IPS-20b (cell line): ENCODE measurements around the gene MMEL1.

Source experiments
- H3K27ac ChIP-seq: one replicate; pipeline ENCODE4 v1.5.1; 2013; ENCODE audit warnings: low read length
- H3K27me3 ChIP-seq: 2 replicates; pipeline ENCODE4 v1.6.1; 2013; ENCODE audit warnings: mild to moderate bottlenecking, low read length, inconsistent platforms; ENCODE audit not compliant: insufficient read depth
- H3K36me3 ChIP-seq: 2 replicates; pipeline ENCODE4 v1.6.1; 2013; ENCODE audit warnings: low read depth, mild to moderate bottlenecking, inconsistent platforms, low read length, moderate library complexity; ENCODE audit not compliant: insufficient read depth
- H3K4me1 ChIP-seq: 2 replicates; pipeline ENCODE4 v1.6.1; 2013; ENCODE audit warnings: mild to moderate bottlenecking, control low read depth, inconsistent platforms, low read length, moderate library complexity; ENCODE audit not compliant: insufficient read depth
- H3K4me3 ChIP-seq: 2 replicates; pipeline ENCODE4 v1.5.1; 2013; ENCODE audit warnings: mild to moderate bottlenecking, low read length, inconsistent platforms
- H3K9ac ChIP-seq: 2 replicates; pipeline ENCODE4 v1.6.1; 2013; ENCODE audit warnings: low read depth, mild to moderate bottlenecking, inconsistent platforms, low read length, moderate library complexity
- H3K9me3 ChIP-seq: 2 replicates; pipeline ENCODE4 v1.6.1; 2013; ENCODE audit warnings: mild to moderate bottlenecking, low read depth, low read length, inconsistent platforms; ENCODE audit not compliant: insufficient read depth

The MMEL1 gene

DNA sequence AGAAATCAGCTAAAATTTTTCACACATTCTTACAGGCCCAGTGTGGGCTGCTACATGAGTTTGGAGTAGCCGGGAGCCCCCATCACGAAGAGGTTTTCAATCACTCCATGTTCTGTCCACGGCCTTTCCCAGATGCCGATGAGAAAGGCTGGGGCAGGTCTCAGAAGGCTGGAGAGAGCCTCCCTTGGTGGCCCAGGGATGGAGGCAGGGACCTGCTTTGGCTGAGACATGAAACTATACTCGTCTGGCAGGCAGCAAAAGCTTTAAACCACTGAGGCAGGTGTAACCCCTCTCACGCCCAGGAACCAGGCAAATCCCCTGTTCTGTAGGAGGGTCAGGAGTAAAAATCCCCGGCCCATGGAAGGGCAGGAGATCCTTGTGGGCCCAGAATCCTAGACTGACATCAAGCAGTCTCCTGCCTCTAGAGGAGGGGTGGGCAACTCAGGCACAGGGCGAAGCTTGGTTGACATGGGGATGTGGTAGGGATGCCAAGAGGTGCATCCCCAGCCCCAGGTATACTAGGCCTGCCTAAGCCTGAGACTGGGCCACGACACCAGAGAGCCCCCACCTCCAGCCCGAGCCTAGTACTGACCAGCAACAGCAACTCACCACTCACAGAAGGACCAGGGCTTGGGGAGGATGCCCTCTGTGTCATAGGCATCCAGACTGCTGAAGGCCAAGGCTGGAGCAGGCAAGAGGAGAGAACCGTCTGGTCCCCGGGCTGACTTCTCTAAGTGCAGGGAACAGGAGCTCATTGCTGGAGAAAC is 9.1 kb downstream of the MMEL1 start:
- Histone ChIP-seq H3K9me3 (peaks cover 11% of the 10 kb centered on the region), H3K4me1 (no peaks in the 10 kb centered on the region), H3K27me3 (peaks cover 34% of the 10 kb centered on the region), H3K4me3 (no peak overlapping the region), H3K36me3 (no peaks in the 10 kb centered on the region), H3K9ac (no peak overlapping the region), H3K27ac (no peak overlapping the region)

DNA sequence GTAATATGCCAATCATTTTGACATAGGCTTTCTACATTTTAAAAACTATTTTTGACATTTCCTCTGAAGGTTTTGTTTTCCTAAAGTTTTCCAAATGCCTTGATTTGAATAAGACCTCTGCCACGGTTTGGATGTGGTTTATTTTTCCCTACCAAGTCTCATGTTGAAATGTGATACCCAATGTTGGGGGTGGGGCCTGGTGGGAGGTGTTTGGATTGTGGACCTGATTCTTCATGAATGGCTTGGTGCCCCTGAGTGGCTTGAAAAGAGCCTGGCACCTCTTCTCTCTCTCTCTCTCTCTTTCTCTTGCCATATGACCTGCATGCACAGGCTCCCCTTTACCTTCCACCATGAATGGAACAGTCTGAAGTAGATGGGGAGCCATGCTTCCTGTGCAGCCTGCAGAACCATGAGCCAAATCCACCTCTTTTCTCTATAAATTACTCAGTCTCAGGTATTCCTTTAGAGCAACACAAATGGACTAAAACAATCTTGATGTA is 14.8 kb downstream of the MMEL1 start:
- H3K36me3 ChIP-seq = no peaks in the 10 kb centered on the region
- no peaks in the 10 kb centered on the region for H3K4me1 ChIP-seq
- peaks cover 11% of the 10 kb centered on the region for H3K9me3 ChIP-seq
- no peak overlapping the region for H3K9ac ChIP-seq
- no peak overlapping the region for H3K27ac ChIP-seq
- no peak overlapping the region for H3K4me3 ChIP-seq
- H3K27me3 ChIP-seq = no peaks in the 10 kb centered on the region

DNA sequence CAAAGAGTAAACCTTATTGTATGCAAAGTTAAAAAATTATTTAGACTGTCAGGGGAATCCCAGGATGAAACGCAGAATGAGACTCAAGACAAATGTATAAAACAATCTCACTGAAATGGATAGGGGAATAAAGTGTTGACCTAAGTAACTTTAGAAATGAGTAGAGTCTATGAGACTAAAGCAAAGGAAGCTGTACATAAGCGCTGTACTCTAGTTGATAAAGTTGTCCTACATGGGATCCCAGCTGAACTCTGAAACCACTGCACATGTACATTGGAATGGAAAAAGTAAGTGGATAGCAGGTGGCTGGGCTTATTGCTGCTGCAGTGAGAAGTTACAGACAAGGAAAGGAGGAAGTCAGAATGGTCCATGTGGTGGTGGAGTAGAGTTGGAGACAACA is 18.7 kb downstream of the MMEL1 start:
- no peaks in the 10 kb centered on the region for H3K36me3 ChIP-seq
- H3K4me3 ChIP-seq = no peak overlapping the region
- H3K27me3 ChIP-seq = peaks cover 6% of the 10 kb centered on the region; the same call in 1 of the 2 replicates
- no peak overlapping the region for H3K27ac ChIP-seq
- H3K9me3 ChIP-seq = no peaks in the 10 kb centered on the region; the same call in none of the 2 replicates
- no peaks in the 10 kb centered on the region; the same call in 1 of the 2 replicates for H3K4me1 ChIP-seq
- H3K9ac ChIP-seq = no peak overlapping the region

DNA sequence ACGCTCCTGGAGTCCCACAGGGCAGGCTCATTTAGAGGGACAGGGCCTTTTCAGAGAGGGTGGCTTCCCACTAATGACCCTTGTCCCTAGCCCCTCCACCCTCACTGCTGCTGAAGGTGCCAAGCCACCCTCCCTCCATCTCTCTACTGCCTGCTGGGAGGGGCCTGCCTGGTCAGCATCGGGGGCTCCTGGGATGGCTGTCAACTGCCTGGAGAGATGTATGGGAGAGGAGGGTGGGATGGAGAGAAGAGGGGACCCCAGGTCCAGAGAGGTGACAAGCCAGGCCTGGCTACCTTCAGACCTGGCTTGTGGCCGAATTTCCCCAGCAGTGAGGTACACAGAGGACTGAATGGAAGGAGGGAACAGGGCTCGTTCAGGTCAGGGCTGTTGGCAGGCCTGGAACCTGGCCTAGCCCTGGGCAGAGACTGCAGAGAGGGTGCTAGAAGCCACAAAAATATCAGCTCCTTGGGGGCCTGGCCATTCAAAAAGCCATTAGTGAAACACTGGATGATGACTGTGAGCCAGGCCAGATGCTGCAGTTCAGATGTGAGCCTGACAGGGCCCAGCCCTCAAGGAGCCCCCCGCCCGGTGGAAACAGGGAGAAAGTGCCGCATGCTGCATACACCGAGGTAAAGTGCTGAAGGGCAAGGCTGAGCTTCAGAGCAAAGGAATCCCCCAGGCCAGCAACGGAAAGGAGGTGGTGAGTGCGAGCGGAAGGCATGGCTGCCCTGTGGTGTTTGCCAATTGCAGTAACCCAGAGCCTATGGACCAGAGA is 20.0 kb downstream of the MMEL1 start:
- no peaks in the 10 kb centered on the region; the same call in 1 of the 2 replicates for H3K4me1 ChIP-seq
- no peak overlapping the region for H3K9ac ChIP-seq
- peaks cover 6% of the 10 kb centered on the region; the same call in 1 of the 2 replicates for H3K27me3 ChIP-seq
- no peaks in the 10 kb centered on the region; the same call in none of the 2 replicates for H3K9me3 ChIP-seq
- H3K4me3 ChIP-seq = no peak overlapping the region
- no peaks in the 10 kb centered on the region for H3K36me3 ChIP-seq
- no peak overlapping the region for H3K27ac ChIP-seq

DNA sequence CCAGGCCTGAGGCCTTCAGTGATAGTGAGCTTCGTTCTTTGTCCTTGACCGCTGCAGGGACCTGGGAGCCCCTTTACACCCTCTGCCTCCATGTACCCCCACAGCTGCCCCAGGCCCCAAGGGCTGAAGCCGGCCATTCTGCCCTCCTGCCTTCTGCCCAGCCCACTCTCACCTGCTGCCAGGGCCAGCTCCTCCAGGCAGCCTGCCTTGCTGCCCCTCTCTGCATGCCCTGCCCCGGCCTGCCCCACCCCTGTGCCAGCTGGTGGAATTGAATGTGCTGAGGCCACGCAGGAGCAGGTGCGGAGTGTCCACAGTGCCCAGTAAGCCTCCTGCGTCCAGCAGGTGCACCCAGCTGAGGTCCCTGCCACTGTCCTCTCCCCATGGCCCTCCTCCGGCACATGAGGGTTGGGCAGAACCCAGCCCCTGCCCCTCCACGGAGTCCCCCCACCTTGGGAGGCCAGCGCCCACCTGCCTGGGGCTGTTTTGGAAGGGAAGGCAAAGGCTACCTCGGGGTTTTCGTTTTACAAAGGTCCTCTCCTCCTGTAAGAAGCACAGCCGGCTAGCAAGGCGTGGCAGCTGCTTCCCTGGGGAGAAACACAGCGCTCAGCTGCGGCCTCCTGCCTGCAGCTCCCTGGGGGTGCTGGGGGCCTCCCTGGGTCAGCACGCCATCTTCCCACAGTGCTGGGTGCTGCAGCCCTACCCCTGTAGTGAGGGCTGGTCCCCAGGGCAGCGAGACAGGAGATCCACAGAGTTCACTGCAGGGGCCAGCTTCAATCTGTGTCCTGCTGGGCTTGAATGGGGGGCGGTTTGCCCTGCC is 21.0 kb downstream of the MMEL1 start:
- Histone ChIP-seq H3K9me3 (no peaks in the 10 kb centered on the region; the same call in none of the 2 replicates), H3K36me3 (no peaks in the 10 kb centered on the region), H3K4me3 (no peak overlapping the region), H3K27ac (no peak overlapping the region), H3K4me1 (no peaks in the 10 kb centered on the region; the same call in 1 of the 2 replicates), H3K27me3 (peaks cover 6% of the 10 kb centered on the region; the same call in 1 of the 2 replicates), H3K9ac (no peak overlapping the region)

DNA sequence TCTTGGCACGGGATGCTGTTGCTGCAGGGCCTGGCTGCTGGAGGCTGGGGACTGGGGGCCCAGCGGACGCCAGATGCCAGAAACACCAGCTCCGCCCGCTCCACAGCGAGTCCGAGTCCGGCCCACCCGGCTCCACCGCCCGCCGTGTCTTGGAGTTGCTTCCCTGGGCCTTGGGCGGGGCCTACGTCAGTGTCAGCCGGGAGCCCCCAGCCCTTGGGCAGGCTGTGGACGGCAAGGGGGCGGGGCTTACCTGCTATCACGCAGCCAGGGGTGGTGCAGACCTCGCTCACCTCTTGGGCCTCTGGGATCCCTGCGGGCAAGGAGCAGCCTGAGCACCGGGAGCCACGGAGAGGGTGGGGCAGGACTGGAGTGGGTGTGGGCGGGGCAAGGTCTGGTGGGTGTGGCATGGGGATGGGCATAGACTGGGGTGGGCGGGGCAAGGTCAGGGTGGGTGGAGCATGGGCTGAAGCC is 21.8 kb downstream of the MMEL1 start:
- Histone ChIP-seq H3K4me3 (peak overlapping the region; percentile 41; the same call in 1 of the 2 replicates), H3K9ac (no peak overlapping the region), H3K36me3 (no peaks in the 10 kb centered on the region), H3K4me1 (no peaks in the 10 kb centered on the region; the same call in 1 of the 2 replicates), H3K9me3 (no peaks in the 10 kb centered on the region; the same call in none of the 2 replicates), H3K27ac (no peak overlapping the region), H3K27me3 (peaks cover 6% of the 10 kb centered on the region; the same call in 1 of the 2 replicates)

DNA sequence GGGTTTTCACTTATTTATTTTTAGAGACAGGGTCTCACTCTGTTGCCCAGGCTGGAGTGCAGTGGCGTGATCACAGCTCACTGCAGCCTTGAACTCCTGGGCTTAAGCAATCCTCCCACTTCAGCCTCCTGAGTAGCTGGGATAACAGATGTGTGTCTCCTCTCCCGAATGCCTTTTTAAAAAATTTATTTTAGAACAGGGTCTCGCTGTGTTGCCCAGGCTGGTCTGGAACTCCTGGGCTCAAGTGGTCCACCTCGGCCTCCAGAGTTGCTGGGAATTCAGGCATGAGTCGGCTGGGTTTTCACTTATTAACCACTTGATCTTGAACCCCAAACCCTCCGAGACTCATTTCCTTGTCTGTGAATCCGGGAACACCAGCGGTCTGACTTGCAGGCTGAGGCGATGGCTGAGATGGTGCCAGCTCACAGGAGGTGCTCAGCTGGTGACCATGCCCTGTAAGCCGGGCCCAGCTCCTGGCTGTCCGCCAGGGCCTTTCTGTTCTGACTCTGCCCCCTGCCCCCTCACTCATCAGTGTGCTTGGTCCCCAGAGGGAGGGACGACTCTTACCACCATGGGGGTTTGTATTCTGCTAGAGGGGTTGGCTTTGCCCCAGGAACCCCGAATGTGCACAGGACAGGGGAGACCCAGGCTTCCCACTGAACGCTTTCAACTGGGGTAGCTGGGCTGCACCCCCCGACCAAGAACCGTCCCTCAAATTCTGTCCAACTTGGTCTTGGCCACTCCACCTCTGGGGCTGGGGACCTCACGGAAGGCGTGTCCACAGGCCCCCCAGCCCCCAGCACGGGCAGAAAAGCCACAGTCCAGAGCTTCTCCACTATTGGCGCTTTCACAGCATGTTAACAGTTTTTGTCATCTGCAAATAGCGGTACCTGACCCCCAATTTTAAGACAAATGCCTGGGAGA is 22.5 kb downstream of the MMEL1 start:
- Histone ChIP-seq H3K4me3 (peak overlapping the region; percentile 41; the same call in 1 of the 2 replicates), H3K27me3 (peaks cover 6% of the 10 kb centered on the region; the same call in 1 of the 2 replicates), H3K4me1 (no peaks in the 10 kb centered on the region; the same call in 1 of the 2 replicates), H3K9ac (no peak overlapping the region), H3K36me3 (no peaks in the 10 kb centered on the region), H3K27ac (no peak overlapping the region), H3K9me3 (no peaks in the 10 kb centered on the region; the same call in none of the 2 replicates)

DNA sequence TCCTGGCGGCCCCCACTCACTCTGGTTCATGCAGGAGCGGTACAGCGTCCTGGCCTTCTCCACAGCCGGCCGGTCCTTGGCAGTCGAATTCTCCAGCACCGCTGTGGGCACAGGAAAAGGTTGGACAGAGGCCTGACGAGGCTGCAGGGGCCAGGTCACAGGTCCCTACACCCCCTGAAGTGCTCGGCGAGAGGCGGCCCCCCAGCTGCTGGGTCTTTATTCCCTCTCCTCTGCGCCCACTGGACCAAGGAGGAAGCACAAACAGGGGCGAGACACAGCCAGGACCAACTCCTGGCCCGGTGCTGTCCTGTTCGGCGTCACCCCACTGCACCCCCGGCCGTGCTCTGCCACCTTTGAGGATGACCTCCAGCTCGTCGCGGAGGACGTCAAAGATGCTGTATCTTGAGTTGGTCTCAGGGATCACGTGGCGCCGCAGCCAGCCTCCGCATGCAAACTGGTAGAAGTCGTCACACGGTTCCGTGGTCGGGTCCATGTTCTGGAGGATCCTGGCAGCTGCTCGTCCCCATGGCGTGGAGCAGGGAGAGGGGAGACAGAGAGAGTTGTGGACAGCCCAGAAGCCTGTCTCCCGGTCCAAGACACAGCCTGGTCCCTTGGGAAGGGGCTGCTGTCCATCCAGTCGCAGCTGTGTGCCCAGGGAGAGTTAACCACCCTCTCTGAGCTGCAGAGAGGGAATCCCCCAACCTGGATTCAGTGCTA is 23.3 kb downstream of the MMEL1 start:
- Histone ChIP-seq H3K27me3 (peaks cover 6% of the 10 kb centered on the region; the same call in 1 of the 2 replicates), H3K27ac (no peak overlapping the region), H3K36me3 (no peaks in the 10 kb centered on the region), H3K9ac (no peak overlapping the region), H3K9me3 (no peaks in the 10 kb centered on the region; the same call in none of the 2 replicates), H3K4me1 (no peaks in the 10 kb centered on the region; the same call in 1 of the 2 replicates), H3K4me3 (no peak overlapping the region)

DNA sequence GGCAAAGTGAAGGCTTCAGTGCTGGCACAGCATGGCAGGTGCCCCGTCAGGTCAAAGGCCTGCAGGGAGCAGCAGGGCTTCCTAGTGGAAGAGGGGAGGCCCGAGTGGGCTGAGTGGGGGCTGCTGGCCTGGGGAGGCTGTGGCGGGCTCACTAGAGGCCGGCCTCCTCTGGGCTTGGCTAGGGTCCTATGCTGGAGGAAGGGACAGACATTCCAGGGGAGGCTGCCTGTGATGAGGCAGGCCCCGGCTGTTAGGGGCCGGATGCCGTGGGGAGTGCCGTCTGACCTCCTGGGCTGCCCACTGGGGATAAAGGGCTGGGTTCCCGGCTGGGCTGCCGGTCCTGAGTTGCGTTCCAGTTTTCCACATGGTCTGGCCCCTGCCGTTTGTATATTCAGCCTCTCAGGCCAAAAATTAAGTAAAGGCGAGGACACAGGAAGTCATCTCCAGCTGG is 25.1 kb downstream of the MMEL1 start:
- Histone ChIP-seq H3K36me3 (no peaks in the 10 kb centered on the region), H3K9ac (no peak overlapping the region), H3K27me3 (peaks cover 6% of the 10 kb centered on the region; the same call in 1 of the 2 replicates), H3K9me3 (no peaks in the 10 kb centered on the region), H3K4me3 (no peak overlapping the region), H3K27ac (no peak overlapping the region), H3K4me1 (no peaks in the 10 kb centered on the region; the same call in 1 of the 2 replicates)
